ENCODE measurements around the gene TUBB6.

The TUBB6 gene

GRCh38 chr18:12307701-12308385 lies at the start of gene TUBB6:
Gene TUBB6, plus strand, starts transcription at chr18:12308241. Its CDS starts 52 bp downstream, at chr18:12308293.
- no peak for DNase-seq (ENCODE audit: low spot score)

DNA sequence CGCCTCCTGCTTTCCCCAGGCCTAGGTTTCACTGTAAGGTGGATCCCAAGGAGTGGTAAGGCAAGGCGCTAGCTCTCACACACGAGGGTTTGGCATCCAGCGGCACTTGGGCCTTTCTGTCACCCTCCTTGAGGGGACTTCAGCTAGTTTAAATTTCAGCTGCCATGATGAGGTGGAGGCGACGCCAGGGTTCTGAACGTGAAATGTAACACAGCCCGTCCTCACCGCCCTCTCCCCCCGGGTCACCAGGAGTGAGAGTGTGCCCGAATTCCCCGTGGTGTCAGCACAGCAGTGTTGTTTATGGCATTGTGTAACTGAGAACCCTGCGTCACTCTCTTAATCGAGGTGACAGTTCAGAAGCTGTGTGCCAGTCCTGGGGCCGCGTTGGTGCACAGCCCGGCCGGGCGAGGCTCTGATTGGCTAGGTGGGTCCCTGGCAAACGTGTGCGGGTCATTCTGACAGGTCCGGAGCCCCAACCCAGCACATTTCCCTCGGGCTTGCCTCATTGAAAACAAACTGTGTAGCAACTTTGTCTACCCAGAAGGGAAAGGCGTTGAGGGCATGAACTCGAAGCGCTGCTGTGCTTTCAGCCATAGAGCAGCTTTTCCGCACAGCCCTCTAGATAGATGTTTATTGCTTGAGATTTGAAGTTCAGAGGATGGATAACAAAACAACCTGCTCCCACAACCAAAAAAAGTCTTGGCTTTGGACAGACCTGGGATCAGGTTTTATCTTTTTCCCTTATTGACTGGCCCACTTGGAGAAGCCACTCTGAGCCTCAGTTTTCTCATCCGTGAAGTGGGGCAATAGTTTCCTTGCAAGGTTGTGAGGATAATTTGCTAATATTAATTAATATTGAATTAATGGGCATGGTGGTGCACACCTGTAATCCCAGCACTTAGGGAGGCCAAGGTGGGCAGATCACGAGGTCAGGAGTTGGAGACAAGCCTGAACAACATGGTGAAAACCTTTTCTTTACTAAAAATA lies 49.0 kb upstream of the TUBB6 start:
- DNase-seq (ENCODE audit: low spot score): no peak

GRCh38 chr18:12262748-12263147 lies 45.3 kb upstream of the TUBB6 start:
- DNase-seq (ENCODE audit: low spot score): no peak

DNA sequence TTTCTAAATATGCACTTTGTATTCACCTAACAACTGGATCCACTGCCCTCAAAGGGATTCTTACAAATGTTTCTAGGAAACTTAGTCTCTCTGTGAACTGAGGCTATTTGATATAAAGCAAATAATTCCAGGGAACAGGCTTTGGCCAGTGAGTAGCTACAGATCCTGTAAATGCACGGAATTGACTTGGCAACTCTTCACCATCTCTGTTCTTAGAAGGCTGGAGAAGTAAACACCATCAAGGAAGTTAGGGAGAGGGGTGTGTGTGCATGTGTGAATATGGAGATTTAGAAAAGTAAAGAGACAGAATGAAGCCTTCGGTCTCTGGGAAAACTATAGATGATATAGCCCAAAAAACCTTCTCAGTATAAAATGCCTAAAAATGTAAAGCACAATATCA lies 43.2 kb upstream of the TUBB6 start:
- DNase-seq (ENCODE audit: low spot score): no peak

DNA sequence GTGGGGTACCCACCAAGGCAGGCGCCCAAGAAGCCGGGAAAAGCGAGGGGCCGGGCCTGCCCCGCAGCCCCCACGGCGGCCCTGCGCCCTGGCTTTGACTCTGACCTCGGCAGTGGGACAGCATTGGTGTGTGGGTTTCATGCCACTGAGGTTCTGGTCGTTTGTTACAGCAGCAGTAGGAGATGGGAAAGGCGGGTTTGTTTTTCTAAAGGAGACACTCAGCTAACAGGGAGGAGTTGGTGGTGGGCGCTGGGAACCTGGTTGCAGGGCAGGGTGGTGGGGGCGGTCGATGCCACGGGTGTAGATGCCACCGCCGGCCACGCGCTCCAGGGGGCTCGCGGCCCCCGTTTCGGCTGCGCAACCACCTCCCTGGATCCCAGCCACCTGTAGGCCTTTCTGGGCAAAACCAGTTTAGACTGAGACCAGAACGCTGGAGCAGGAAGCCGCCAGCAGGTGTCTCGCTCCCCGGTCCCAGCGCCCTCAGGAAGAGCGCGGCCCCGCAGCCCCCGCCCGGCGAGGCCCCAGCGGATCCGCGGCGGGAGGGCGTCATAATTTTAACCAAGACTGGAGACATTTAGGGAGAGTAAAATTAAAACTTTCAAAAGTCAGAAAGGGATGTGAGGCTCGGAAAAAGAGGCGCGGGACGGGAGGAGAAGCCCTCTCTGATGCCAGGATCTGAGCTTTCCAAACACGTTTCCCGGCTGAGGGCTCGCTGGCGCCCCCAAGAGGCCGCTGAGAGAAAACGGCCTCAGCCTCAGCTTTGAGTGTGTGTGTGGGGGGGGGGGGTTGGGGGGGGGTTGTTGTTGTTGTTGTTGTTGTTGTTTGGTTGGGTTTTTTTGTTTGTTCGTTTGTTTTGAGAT lies 36.4 kb upstream of the TUBB6 start:
- DNase-seq (ENCODE audit: low spot score): peak; percentile 54

GRCh38 chr18:12274793-12275192 lies 33.2 kb upstream of the TUBB6 start:
- no peak for DNase-seq (ENCODE audit: low spot score)

- DNase-seq (ENCODE audit: low spot score): no peak
Observed at GRCh38 chr18:12276736-12277554, 31.1 kb upstream of the TUBB6 start.

DNA sequence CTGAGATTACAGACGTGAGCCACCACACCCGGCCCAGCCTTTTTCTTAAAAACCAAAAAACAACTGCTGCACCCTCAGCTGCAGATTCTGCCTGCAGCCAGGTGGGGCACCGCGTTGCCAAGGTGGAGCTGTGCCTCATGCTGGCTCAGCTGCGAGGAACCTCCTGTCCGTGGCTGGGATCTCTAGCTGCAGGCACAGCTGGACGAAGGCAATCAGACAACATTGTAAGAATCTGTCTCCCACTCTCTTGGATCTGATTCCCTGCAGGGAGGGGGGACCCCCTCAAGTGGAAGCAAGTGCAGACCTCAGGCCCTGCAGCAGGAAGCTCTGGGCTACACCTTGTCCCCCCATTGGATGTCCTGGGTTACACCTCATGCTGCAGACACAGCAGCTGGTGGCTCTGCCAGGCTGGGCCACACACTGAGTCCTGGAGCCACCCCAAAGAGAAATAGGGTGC lies 29.8 kb upstream of the TUBB6 start:
- no peak for DNase-seq (ENCODE audit: low spot score)

DNA sequence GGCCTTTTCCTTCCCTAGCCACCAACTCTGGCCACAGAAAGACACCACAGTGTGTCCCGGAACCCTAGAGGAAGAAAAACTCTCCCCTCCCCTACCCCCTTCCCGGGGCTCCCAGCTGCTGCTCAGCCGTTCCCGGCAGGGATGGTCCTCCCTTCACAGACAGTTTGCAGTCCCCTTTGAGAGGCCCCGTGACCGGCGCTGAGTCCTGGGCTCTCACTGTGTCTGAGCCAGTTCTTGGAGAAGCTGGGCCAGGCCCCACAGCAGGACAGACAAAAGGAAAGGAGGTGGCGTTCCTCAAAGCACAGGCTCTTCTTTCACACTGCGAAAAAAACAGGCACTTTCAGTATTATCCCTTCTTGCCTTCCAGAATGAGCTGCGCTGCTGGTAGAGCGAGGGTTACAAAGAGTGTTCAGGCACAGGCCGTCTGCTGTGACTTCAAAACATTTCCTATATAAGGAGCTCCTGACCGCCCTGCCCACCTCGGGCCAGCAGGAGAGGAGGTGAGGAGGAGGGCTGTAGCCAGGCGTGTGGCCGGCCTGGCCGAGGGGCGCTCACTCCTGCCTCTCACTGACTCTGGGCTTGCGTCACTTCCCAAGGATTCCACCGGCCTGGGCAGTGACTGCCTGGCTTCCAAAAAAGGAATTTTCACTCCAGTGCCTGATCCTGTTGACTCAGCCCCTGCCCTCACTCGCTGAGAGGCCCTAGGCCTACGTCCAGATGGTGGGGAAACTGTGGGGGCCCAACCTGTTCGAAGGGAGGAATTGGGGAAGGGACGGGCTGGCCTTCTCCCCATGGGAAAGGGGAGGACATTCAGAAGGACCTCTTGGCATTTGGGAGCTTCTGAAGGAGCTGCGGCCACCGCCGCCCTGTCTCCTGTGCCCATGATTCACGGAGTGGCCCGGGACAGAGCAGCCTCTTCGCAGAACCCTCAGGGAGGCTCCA lies 29.0 kb upstream of the TUBB6 start:
- DNase-seq (ENCODE audit: low spot score): no peak

- no peak for DNase-seq (ENCODE audit: low spot score)
Observed at GRCh38 chr18:12279781-12280531, 28.1 kb upstream of the TUBB6 start.

DNA sequence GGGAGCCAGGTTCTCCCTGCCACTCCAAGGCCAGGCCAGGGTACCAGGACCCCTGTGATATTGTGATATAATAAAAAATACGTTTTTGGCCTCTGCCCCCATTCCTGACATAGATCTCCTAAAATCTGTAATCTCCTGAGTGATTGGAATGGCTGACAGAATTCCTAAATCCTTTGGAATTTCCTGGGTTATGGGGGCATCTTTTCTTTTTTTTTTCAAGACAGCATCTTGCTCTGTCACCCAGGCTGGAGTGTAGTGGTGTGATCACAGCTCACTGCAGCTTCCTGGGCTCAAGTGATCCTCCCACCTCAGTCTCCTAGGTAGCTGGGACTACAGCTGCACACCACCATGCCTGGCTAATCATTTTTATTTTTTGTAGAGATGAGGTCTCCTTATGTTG lies 26.2 kb upstream of the TUBB6 start:
- DNase-seq (ENCODE audit: low spot score): no peak

- DNase-seq (ENCODE audit: low spot score): no peak
Observed at GRCh38 chr18:12282442-12283039, 25.5 kb upstream of the TUBB6 start.

DNA sequence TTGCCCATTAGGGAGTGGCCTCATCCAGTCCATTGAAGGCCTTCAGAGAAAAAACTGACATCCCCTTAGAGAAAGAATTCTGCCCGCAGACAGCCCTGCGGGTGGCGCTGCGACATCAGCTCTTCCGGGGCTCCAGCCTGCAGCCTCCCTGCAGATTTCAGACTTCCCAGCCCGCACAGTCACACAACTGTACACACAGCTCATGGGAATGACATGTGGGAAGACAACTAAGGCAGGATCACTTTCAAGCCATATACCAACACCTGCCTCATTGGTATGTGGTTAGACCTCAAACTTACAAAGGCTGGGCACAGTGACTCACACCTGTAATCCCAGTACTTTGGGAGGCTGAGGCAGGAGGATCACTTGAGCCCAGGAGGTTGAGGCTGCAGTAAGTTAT lies 24.8 kb upstream of the TUBB6 start:
- DNase-seq (ENCODE audit: low spot score): no peak

DNA sequence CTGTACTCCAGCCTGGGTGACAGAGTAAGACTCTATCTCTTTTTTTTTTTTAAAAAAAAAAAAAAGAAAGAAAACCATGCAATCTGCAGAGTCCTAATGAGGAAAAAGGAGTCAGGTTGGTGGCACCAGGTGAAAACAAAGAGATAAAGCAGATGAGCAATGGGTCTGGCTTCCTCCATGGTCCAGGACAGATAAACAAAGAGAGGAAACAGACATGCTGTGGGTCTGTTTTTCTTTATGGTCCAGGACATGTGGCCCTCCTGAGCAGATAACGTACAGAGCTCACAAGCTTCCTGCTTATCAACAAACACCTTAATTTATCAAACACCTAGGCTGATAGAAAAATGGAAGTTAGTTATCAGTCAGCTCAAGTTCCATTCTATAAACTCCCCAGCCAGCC lies 24.4 kb upstream of the TUBB6 start:
- no peak for DNase-seq (ENCODE audit: low spot score)

- DNase-seq (ENCODE audit: low spot score): no peak
Observed at GRCh38 chr18:12287131-12287681, 20.8 kb upstream of the TUBB6 start.

DNA sequence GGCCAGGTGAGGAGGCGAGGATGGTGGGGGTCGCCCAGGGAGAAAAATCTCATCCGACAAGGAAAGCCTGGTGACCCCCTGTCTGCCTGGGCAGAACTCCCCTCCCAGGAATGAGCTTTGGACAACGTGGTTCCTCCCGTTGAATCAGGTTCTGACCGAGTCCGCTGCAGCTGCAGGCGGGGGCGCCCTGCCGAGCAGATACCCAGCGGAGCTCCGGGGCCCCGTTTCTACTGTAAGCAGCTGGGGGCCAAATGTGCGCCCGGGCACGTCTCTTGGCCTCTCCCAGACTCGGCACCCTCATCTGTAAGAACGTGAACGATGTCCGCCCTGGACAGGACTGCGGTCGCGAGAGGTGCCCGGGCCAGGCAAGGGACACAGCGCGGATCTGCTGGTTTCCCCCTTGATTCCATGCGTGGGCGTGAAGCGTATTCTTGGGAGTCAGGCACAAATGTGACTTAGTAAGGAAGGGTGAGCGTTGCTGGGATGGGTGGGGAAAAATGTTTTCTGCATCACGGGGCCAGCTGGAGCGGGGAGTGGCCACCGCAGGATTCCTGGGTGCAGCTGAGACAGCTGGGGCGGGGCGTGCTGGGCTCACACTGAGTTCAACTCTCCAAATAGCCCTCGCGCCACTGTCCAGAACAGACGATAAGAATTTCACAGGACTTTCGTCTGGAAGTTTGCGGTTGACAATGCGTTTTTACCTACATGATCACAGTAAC lies 20.2 kb upstream of the TUBB6 start:
- DNase-seq (ENCODE audit: low spot score): no peak

- no peak for DNase-seq (ENCODE audit: low spot score)
Observed at GRCh38 chr18:12288403-12288755, 19.7 kb upstream of the TUBB6 start.

DNA sequence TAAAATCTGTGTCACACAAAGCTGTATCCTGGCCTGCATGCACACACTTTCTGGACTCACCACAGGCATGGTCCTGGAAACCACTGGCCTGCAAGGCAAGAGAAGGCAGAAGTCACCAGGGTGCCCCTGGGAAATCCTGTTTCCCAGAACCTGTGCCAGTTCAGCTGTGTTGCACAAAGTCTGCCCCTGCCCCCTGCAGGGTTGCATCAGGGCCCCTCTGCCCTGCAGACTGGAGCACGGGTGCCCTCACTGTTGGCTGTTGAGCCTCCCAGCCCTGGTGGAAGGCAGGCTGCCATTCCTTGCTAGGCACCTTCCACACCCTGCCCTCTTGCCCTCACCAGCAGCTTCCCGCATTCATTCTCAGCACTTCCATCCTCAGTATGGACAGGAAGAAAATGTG lies 18.0 kb upstream of the TUBB6 start:
- no peak for DNase-seq (ENCODE audit: low spot score)

All from activated CD4-positive, alpha-beta T cell treated with anti-CD3 and anti-CD28 coated beads, Interleukin-2, Interleukin-4, amounts not matched to agents 100 ng/mL and 50 ng/mL, durations not matched to agents 16 hours and 8 hours (primary cell).